Upper lobe of left lung (tissue), 6 donors: ENCODE data around the gene ADRA2A. TPM values are rescaled to one million over a fixed set of nuclear protein-coding genes. Genes with fewer than 3 reads are reported as not detected.
A peak's percentile ranks its signal among the peaks of the same experiment; 100 is the strongest.

Experiments used
- ATAC-seq, 2 donors: fragments of 200-7000 bp; cut with Tn5 transposase; one replicate each; pipeline ENCODE4 v1.9.1; 2022; ENCODE audit warnings: mild to moderate bottlenecking in 2 of 2, moderate library complexity in 2 of 2; ENCODE audit not compliant: low FRiP score in 2 of 2
- DNase-seq, 2 donors: peaks; one replicate each; pipeline ENCODE4 v3.0.0-alpha.2; 2019 to 2020
- H3K27ac ChIP-seq, 4 donors: fragments of 200-600 bp; sonication (generic); one replicate each; pipeline ENCODE4 v1.5.1; 2016 to 2019
- H3K27me3 ChIP-seq, 4 donors: fragments of 200-600 bp; sonication (generic); one replicate each; pipeline ENCODE4 v1.5.1; 2017 to 2019
- H3K36me3 ChIP-seq, 4 donors: fragments of 200-600 bp; sonication (generic); one replicate each; pipeline ENCODE4 v1.5.1; 2016 to 2019
- H3K4me1 ChIP-seq, 4 donors: fragments of 200-600 bp; sonication (generic); one replicate each; pipeline ENCODE4 v1.5.1; 2018 to 2019
- H3K4me3 ChIP-seq, 4 donors: fragments of 200-600 bp; sonication (generic); one replicate each; pipeline ENCODE4 v1.5.1; 2017 to 2019; ENCODE audit warnings: mild to moderate bottlenecking in 2 of 4, moderate library complexity in 1 of 4
- H3K9me3 ChIP-seq, 4 donors: fragments of 200-600 bp; sonication (generic); one replicate each; pipeline ENCODE4 v1.5.1; 2018 to 2019
- CTCF ChIP-seq, 6 experiments: fragments of 450-650 bp in 4 of 6; fragments of 200-600 bp in 2 of 6; sonication (generic) in 2 of 6; IDR thresholded peaks; one replicate each; pipeline ENCODE4 v1.5.1; 2016 to 2019; ENCODE audit warnings: antibody characterized with exemption in 6 of 6
- EP300 ChIP-seq, 4 donors: sonication (generic); formaldehyde crosslinking; IDR thresholded peaks; one replicate each; pipeline ENCODE4 v1.5.1; 2017; ENCODE audit warnings: antibody characterized with exemption in 4 of 4, control low read depth in 2 of 4
- POLR2A ChIP-seq, 4 donors: fragments of 450-650 bp; IDR thresholded peaks; one replicate each; pipeline ENCODE4 v1.5.1; 2016 to 2017; ENCODE audit warnings: antibody characterized with exemption in 4 of 4, mild to moderate bottlenecking in 2 of 4
- POLR2AphosphoS5 ChIP-seq, 2 donors: sonication (generic); formaldehyde crosslinking; IDR thresholded peaks; one replicate each; pipeline ENCODE4 v1.5.1; 2017; ENCODE audit warnings: antibody characterized with exemption in 2 of 2
- WGBS, 2 donors: methylation state at CpG; one replicate each; pipeline ENCODE4 v1.1.5; 2017 to 2018; 5-methylcytosine and 5-hydroxymethylcytosine counted together
- total RNA-seq, 6 donors: library from RNA; depleted of rRNA in 4 of 6; stranded (reverse); fragments of >200 nt in 4 of 6; gene quantifications; one replicate each; pipeline versions ENCODE4 v1.1.0 to v1.2.1, GENCODE V29; 2016 to 2021
- donor health status: DM: no; HTN: no; CAD: no; lungs with moderate emphysema.
- donor health status: DM: no; HTN: yes; CAD: no; lungs with severe emphysema.

Gene ADRA2A
- total RNA-seq, 6 donors from 2014 or later, result 1.5 to 5.6 (median 2.5) TPM

GRCh38 chr10:111078505-111079185, 1.8 kb downstream of the ADRA2A start:
- 20 to 25% methylated on average over 47 to 49 of the region's 104 CpGs for WGBS, 2 donors
- Histone ChIP-seq H3K4me3 (peak overlapping the region in 3 of 4 donors; percentile 39 to 54 (median 54)), H3K9me3 (no peaks in the 10 kb centered on the region), H3K27ac (no peak overlapping the region), H3K4me1 (peaks cover 25 to 31% (median 27%) of the 10 kb centered on the region in 4 donors), H3K27me3 (peaks cover 0 to 37% (median 27%) of the 10 kb centered on the region in 4 donors), H3K36me3 (no peaks in the 10 kb centered on the region)
- TF ChIP-seq EP300 (IDR thresholded peaks at IDR 0.05) (no peak), CTCF (IDR thresholded peaks at IDR 0.05) (no peak), POLR2AphosphoS5 (IDR thresholded peaks at IDR 0.05) (no peak), POLR2A (IDR thresholded peaks at IDR 0.05) (no peak)
- DNase-seq (peak in 1 of 2 donors; percentile 79), ATAC-seq (no peak)

- H3K27me3 ChIP-seq, result peaks cover 0 to 37% (median 27%) of the 10 kb centered on the region in 4 donors
- H3K9me3 ChIP-seq, result no peaks in the 10 kb centered on the region
- no peak for DNase-seq
- no peak for ATAC-seq
- H3K27ac ChIP-seq, result no peak overlapping the region
- H3K4me3 ChIP-seq, result peak overlapping the region in 1 of 4 donors; percentile 10
- TF ChIP-seq CTCF (IDR thresholded peaks at IDR 0.05) (no peak), POLR2A (IDR thresholded peaks at IDR 0.05) (no peak), POLR2AphosphoS5 (IDR thresholded peaks at IDR 0.05) (no peak), EP300 (IDR thresholded peaks at IDR 0.05) (no peak)
- 66 to 79% methylated on average over 23 to 28 of the region's 28 CpGs for WGBS, 2 donors
- H3K36me3 ChIP-seq, result no peaks in the 10 kb centered on the region
- peaks cover 25 to 31% (median 27%) of the 10 kb centered on the region in 4 donors for H3K4me1 ChIP-seq
These were observed 2.5 kb downstream of the ADRA2A start for GRCh38 chr10:111079241-111079760.

- ATAC-seq (no peak), DNase-seq (no peak)
- H3K4me3 ChIP-seq, result no peak overlapping the region
- H3K27ac ChIP-seq, result no peak overlapping the region
- WGBS, 2 donors, result 70 to 71% methylated on average over 5 of the region's 5 CpGs
- no peaks in the 10 kb centered on the region for H3K9me3 ChIP-seq
- H3K27me3 ChIP-seq, result peaks cover 0 to 37% (median 27%) of the 10 kb centered on the region in 4 donors
- no peak for TF ChIP-seq CTCF (IDR thresholded peaks at IDR 0.05)
- no peak for TF ChIP-seq POLR2AphosphoS5 (IDR thresholded peaks at IDR 0.05)
- TF ChIP-seq POLR2A (IDR thresholded peaks at IDR 0.05), result no peak
- no peak for TF ChIP-seq EP300 (IDR thresholded peaks at IDR 0.05)
- no peaks in the 10 kb centered on the region for H3K36me3 ChIP-seq
- peaks cover 25 to 31% (median 27%) of the 10 kb centered on the region in 4 donors for H3K4me1 ChIP-seq
These were observed 3.0 kb downstream of the ADRA2A start for GRCh38 chr10:111079781-111080180.

- H3K27me3 ChIP-seq, result peaks cover 0 to 33% (median 25%) of the 10 kb centered on the region in 4 donors
- DNase-seq (no peak), ATAC-seq (no peak)
- TF ChIP-seq CTCF (IDR thresholded peaks at IDR 0.05), result no peak
- TF ChIP-seq POLR2AphosphoS5 (IDR thresholded peaks at IDR 0.05), result no peak
- no peak for TF ChIP-seq EP300 (IDR thresholded peaks at IDR 0.05)
- no peak for TF ChIP-seq POLR2A (IDR thresholded peaks at IDR 0.05)
- WGBS, 2 donors, result 57 to 76% methylated on average over 2 of the region's 2 CpGs
- no peaks in the 10 kb centered on the region for H3K36me3 ChIP-seq
- no peak overlapping the region for H3K4me3 ChIP-seq
- H3K9me3 ChIP-seq, result no peaks in the 10 kb centered on the region
- no peak overlapping the region for H3K27ac ChIP-seq
- peaks cover 25 to 31% (median 27%) of the 10 kb centered on the region in 4 donors for H3K4me1 ChIP-seq
These were observed 3.4 kb downstream of the ADRA2A start for GRCh38 chr10:111080224-111080623.
